ENCODE measurements around the gene AMER3.

AMER3 gene

GRCh38 chr2:130737592-130737991, 17.7 kb upstream of the AMER3 start:
- Mint-ChIP-seq H3K27me3 (peaks cover 5 to 14% of the 10 kb centered on the region in 2 donors), H3K4me1 (no peaks in the 10 kb centered on the region), H3K4me3 (no peak overlapping the region), H3K36me3 (no peaks in the 10 kb centered on the region), H3K27ac (no peak overlapping the region), H3K9me3 (peaks cover 10 to 12% of the 10 kb centered on the region in 2 donors)
- no peak for ATAC-seq (replicated peaks)
- DNase-seq = no peak

DNA sequence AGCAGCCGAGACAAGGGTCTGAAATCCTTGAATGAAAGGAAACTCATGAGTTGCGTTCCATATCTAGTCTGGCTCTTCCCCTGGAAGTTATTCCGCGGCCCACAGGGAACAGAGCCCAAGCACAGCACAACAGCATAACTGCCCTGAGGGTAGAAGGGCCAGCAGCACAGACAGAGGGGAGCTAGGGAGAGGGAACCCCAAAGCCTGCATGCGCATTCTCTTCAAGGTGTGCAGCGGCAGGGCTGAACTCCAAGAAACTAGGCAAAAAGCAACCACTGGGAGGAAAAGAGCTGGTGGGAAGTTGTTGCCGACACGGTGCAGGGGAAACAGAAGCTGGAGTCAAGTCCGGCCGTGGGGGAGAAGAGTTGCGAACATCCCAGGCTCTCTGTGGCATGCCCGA, 14.7 kb upstream of the AMER3 start:
- peaks cover 5 to 24% of the 10 kb centered on the region in 2 donors for H3K27me3 Mint-ChIP-seq
- DNase-seq (no peak), ATAC-seq (replicated peaks) (no peak)
- peaks cover 0 to 5% of the 10 kb centered on the region in 2 donors for H3K9me3 Mint-ChIP-seq
- H3K36me3 Mint-ChIP-seq = no peaks in the 10 kb centered on the region
- H3K4me3 Mint-ChIP-seq = no peak overlapping the region
- H3K27ac Mint-ChIP-seq = no peak overlapping the region
- no peaks in the 10 kb centered on the region for H3K4me1 Mint-ChIP-seq

GRCh38 chr2:130743278-130743677, 12.1 kb upstream of the AMER3 start:
- no peak overlapping the region for H3K4me3 Mint-ChIP-seq
- no peak for DNase-seq
- H3K27me3 Mint-ChIP-seq = peaks cover 5 to 28% of the 10 kb centered on the region in 2 donors
- no peaks in the 10 kb centered on the region for H3K36me3 Mint-ChIP-seq
- no peaks in the 10 kb centered on the region for H3K4me1 Mint-ChIP-seq
- no peak for ATAC-seq (replicated peaks)
- no peak overlapping the region for H3K27ac Mint-ChIP-seq
- H3K9me3 Mint-ChIP-seq = peaks cover 0 to 5% of the 10 kb centered on the region in 2 donors

GRCh38 chr2:130744287-130745117, 10.8 kb upstream of the AMER3 start:
- Mint-ChIP-seq H3K27me3 (peaks cover 5 to 23% of the 10 kb centered on the region in 2 donors), H3K4me3 (no peak overlapping the region), H3K36me3 (no peaks in the 10 kb centered on the region), H3K4me1 (no peaks in the 10 kb centered on the region), H3K9me3 (peaks cover 0 to 5% of the 10 kb centered on the region in 2 donors), H3K27ac (no peak overlapping the region)
- DNase-seq (no peak), ATAC-seq (replicated peaks) (no peak)

DNA sequence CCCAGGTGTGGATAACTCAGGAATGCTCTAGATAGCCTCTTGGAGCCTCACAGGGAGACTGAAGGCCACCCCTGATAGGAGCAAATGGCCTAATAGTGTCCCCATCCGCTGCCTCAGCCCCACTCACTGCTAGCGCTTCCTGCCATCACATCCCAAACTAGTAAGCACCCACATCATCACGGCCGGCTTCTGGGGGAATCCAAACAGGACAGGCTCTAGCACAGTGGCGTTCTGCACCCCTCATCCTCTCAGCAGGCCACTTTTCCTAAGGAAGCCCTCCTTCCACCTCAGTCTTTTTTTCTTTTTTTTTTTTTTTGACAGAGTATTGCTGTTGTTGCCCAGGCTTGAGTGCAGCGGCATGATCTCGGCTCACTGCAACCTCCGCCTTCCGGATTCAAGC, 6.3 kb upstream of the AMER3 start:
- ATAC-seq (replicated peaks) (no peak), DNase-seq (no peak)
- Mint-ChIP-seq H3K4me1 (no peaks in the 10 kb centered on the region), H3K36me3 (no peaks in the 10 kb centered on the region), H3K4me3 (no peak overlapping the region), H3K27ac (no peak overlapping the region), H3K9me3 (peaks cover 0 to 5% of the 10 kb centered on the region in 2 donors), H3K27me3 (peaks cover 12 to 29% of the 10 kb centered on the region in 2 donors)

GRCh38 chr2:130749641-130750040, 5.7 kb upstream of the AMER3 start:
- H3K27me3 Mint-ChIP-seq = peaks cover 14 to 30% of the 10 kb centered on the region in 2 donors
- H3K36me3 Mint-ChIP-seq = no peaks in the 10 kb centered on the region
- no peak overlapping the region for H3K4me3 Mint-ChIP-seq
- no peak for ATAC-seq (replicated peaks)
- H3K4me1 Mint-ChIP-seq = no peaks in the 10 kb centered on the region
- no peak for DNase-seq
- peaks cover 0 to 5% of the 10 kb centered on the region in 2 donors for H3K9me3 Mint-ChIP-seq
- H3K27ac Mint-ChIP-seq = no peak overlapping the region

DNA sequence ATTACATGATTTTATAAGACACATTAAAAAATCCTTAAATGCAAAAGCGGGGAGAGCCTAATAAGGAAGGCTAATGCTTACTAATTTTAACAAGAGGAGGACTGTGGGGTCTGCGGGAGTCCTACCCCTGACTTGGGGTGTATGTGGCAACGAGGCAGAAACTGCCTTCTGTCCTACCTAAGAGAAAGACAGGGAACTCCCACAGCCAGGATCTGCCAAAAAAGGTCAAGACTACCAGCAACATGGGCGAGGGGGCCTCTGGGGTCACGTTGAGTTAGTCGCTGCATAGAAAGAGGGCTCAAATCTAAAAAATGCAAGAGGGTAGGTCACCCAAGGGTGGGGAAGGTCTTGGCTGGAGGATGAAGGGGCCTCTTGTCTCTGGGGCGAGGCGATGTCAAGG, 529 bp upstream of the AMER3 start:
- Mint-ChIP-seq H3K27ac (no peak overlapping the region), H3K27me3 (peaks cover 47 to 52% of the 10 kb centered on the region in 2 donors), H3K4me1 (peaks cover 5% of the 10 kb centered on the region in 2 donors), H3K4me3 (no peak overlapping the region), H3K36me3 (no peaks in the 10 kb centered on the region), H3K9me3 (no peaks in the 10 kb centered on the region)
- ATAC-seq (replicated peaks) (no peak), DNase-seq (no peak)

GRCh38 chr2:130756053-130756873, 923 bp downstream of the AMER3 start:
- DNase-seq = no peak
- Mint-ChIP-seq H3K27ac (no peak overlapping the region), H3K36me3 (no peaks in the 10 kb centered on the region), H3K4me1 (peaks cover 5% of the 10 kb centered on the region in 2 donors), H3K9me3 (no peaks in the 10 kb centered on the region), H3K4me3 (peak overlapping the region; percentile 24 to 48), H3K27me3 (peaks cover 51 to 52% of the 10 kb centered on the region in 2 donors)
- ATAC-seq (replicated peaks) = peak; percentile 57 to 64

- Mint-ChIP-seq H3K36me3 (no peaks in the 10 kb centered on the region), H3K4me3 (peak overlapping the region; percentile 24 to 48), H3K9me3 (no peaks in the 10 kb centered on the region), H3K4me1 (peaks cover 5% of the 10 kb centered on the region in 2 donors), H3K27me3 (peaks cover 52 to 56% of the 10 kb centered on the region in 2 donors), H3K27ac (no peak overlapping the region)
- ATAC-seq (replicated peaks) (no peak), DNase-seq (no peak)
Measured at GRCh38 chr2:130756874-130757668, 1.7 kb downstream of the AMER3 start.

GRCh38 chr2:130759906-130760753, 4.8 kb downstream of the AMER3 start:
- H3K27me3 Mint-ChIP-seq = peaks cover 29 to 40% of the 10 kb centered on the region in 2 donors

GRCh38 chr2:130760754-130761751, 5.7 kb downstream of the AMER3 start:
- Mint-ChIP-seq H3K4me3 (no peak overlapping the region), H3K27ac (no peak overlapping the region), H3K9me3 (no peaks in the 10 kb centered on the region), H3K4me1 (peaks cover 0 to 2% of the 10 kb centered on the region in 2 donors), H3K36me3 (no peaks in the 10 kb centered on the region), H3K27me3 (peaks cover 22 to 34% of the 10 kb centered on the region in 2 donors)
- DNase-seq (no peak), ATAC-seq (replicated peaks) (no peak)

More at GRCh38 chr2:130759906-130760753, 4.8 kb downstream of the AMER3 start:
- DNase-seq (no peak), ATAC-seq (replicated peaks) (no peak)
- H3K9me3 Mint-ChIP-seq = no peaks in the 10 kb centered on the region
- H3K36me3 Mint-ChIP-seq = no peaks in the 10 kb centered on the region
- H3K4me1 Mint-ChIP-seq = peaks cover 5% of the 10 kb centered on the region in 2 donors
- H3K27ac Mint-ChIP-seq = no peak overlapping the region
- no peak overlapping the region for H3K4me3 Mint-ChIP-seq

DNA sequence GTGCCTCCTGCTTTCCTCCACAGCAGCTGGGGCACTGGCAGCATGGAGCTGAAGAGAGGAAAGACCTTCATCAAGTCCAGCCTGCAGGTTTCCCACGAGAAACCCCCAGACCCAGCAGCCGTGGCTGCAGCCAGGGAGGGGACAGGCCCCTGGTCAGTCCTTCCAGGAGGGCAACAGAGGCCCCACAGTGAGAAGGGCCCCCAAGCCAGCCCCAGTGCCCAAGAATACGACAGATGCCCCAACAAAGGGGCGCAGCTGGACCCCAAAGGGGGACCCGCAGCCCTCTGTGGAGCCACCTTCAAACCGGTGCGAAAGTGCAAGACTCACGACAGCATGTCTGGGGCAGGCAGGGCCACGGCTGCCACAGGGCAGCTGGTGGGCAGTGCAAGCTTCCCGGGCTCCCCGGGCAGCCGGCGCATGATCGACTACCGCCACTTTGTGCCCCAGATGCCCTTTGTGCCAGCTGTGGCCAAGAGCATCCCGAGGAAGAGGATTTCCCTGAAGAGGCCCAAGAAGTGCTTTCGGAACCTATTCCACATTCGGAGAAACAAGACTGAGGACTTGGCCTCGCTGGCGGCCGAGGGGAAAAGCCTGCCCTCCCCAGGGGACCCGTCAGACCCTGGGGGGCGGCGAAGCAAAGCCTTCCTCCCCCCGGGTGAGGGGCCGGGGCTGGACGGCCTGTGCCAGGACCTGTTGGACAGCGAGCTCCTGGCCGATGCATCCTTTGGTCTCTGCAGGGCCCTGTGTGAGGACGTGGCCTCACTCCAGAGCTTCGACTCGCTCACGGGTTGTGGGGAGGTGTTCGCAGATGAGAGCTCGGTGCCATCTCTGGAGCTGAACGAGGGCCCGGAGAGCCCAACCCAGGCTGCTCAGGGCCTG, 6.9 kb downstream of the AMER3 start:
- Mint-ChIP-seq H3K9me3 (no peaks in the 10 kb centered on the region), H3K36me3 (no peaks in the 10 kb centered on the region), H3K27ac (no peak overlapping the region), H3K27me3 (peaks cover 12 to 32% of the 10 kb centered on the region in 2 donors), H3K4me1 (no peaks in the 10 kb centered on the region), H3K4me3 (no peak overlapping the region)
- ATAC-seq (replicated peaks) (no peak), DNase-seq (no peak)

All from stimulated activated naive B cell treated with anti-CD40 and anti-IgM and Interleukin-4, amounts not matched to agents 10 μg/mL and 1 μg/mL and 100 μg/mL, for 72 hours (primary cell).